ENCODE measurements around the gene ELL.

ELL gene

GRCh38 chr19:18476507-18477041 is 45.3 kb downstream of the ELL start:
- ChIA-PET CTCF (no interaction called here), POLR2A (ENCODE audit: low non-redundant PET) (no interaction called here)
- TF ChIP-seq, protein P1, sequence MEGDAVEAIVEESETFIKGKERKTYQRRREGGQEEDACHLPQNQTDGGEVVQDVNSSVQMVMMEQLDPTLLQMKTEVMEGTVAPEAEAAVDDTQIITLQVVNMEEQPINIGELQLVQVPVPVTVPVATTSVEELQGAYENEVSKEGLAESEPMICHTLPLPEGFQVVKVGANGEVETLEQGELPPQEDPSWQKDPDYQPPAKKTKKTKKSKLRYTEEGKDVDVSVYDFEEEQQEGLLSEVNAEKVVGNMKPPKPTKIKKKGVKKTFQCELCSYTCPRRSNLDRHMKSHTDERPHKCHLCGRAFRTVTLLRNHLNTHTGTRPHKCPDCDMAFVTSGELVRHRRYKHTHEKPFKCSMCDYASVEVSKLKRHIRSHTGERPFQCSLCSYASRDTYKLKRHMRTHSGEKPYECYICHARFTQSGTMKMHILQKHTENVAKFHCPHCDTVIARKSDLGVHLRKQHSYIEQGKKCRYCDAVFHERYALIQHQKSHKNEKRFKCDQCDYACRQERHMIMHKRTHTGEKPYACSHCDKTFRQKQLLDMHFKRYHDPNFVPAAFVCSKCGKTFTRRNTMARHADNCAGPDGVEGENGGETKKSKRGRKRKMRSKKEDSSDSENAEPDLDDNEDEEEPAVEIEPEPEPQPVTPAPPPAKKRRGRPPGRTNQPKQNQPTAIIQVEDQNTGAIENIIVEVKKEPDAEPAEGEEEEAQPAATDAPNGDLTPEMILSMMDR (conservative IDR thresholded peaks at IDR 0.05; ENCODE audit: low read depth) = no peak
- peak overlapping the region; percentile 85 for H3K27ac ChIP-seq
- no peak for DNase-seq (ENCODE audit: low spot score)

GRCh38 chr19:18475762-18476331 is 46.0 kb downstream of the ELL start:
- DNase-seq (ENCODE audit: low spot score) = no peak
- H3K27ac ChIP-seq = peak overlapping the region; percentile 85
- CTCF ChIA-PET = no interaction called here
- POLR2A ChIA-PET (ENCODE audit: low non-redundant PET) = no interaction called here
- TF ChIP-seq, protein P1 (conservative IDR thresholded peaks at IDR 0.05; ENCODE audit: low read depth) = no peak

DNA sequence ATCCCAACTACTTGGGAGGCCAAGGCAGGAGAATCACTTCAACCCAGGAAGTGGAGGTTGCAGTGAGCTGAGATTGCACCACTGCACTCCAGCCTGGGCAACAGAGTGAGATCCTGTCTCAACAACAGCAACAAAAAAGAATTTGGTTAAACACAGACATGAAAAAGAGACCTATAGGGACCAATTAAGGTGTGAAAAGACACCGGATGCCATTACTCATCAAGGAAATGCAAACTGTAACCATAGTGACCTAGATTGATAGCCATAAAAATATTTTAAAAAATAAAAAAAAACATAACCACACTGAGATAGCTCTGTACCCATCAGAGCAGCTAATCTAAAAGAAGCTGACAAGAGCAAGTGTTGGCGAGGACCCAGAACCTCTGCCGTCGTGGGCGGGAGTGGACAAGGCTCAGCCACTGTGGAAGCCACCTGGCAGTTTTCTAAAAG is 46.8 kb downstream of the ELL start:
- DNase-seq (ENCODE audit: low spot score) = no peak
- TF ChIP-seq, protein P1 (conservative IDR thresholded peaks at IDR 0.05; ENCODE audit: low read depth) = no peak
- POLR2A ChIA-PET (ENCODE audit: low non-redundant PET) = no interaction called here
- H3K27ac ChIP-seq = peak overlapping the region; percentile 85
- CTCF ChIA-PET = no interaction called here

GRCh38 chr19:18474366-18474887 is 47.4 kb downstream of the ELL start:
- ChIA-PET CTCF (interaction anchor here (0.5 kb wide), 1 partner anchor 22 kb away, joined by 3 read pairs; no protein-coding TSS in a partner anchor), POLR2A (ENCODE audit: low non-redundant PET) (no interaction called here)
- TF ChIP-seq, protein P1 (conservative IDR thresholded peaks at IDR 0.05; ENCODE audit: low read depth) = no peak
- DNase-seq (ENCODE audit: low spot score) = no peak
- H3K27ac ChIP-seq = peak overlapping the region; percentile 85

- peak overlapping the region; percentile 85 for H3K27ac ChIP-seq
- CTCF ChIA-PET = interaction anchor here (0.5 kb wide), 1 partner anchor 23 kb away, joined by 3 read pairs; no protein-coding TSS in a partner anchor
- no peak for DNase-seq (ENCODE audit: low spot score)
- TF ChIP-seq, protein P1 (conservative IDR thresholded peaks at IDR 0.05; ENCODE audit: low read depth) = no peak
- POLR2A ChIA-PET (ENCODE audit: low non-redundant PET) = no interaction called here
Observed at GRCh38 chr19:18473706-18474087, 48.2 kb downstream of the ELL start.

DNA sequence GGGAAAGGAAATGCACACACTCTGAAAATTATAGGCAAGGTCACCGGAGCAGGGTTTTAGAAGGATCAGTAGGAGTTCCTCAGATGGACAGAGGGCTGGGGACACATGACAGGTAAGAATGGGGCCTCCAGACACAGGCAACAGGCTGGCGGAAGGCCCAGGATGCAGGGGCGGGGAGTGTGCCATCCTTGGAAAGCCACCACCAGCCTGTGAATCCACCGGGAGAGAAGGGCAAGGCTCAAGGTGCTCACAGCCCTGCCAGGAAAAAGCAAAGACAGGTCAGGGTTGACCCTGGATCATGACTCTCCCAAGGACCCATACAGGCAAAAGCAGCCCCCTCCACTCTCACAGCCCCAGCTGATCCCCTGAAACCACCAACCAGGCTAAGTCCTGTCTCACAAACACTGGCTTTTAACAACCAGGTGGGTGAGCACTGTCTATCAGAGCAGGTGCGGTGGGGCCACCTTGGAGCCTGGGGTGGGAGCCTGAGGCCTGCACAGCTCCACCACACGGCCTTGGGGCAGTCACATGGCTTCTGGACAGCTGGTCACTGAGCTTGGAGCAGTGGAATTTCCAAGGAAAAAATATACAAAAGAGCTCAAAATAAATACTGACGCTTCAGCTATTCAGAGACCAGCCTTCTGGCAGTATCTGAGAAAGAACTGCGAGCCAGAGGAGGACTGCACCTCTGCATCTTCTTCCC is 48.7 kb downstream of the ELL start:
- TF ChIP-seq, protein P1 (conservative IDR thresholded peaks at IDR 0.05; ENCODE audit: low read depth) = no peak
- CTCF ChIA-PET = interaction anchor here (0.6 kb wide), 1 partner anchor 603 kb away, joined by 8 read pairs; no protein-coding TSS in a partner anchor
- DNase-seq (ENCODE audit: low spot score) = no peak
- POLR2A ChIA-PET (ENCODE audit: low non-redundant PET) = no interaction called here
- peak overlapping the region; percentile 85 for H3K27ac ChIP-seq

All from RWPE1 (cell line).